HL-60 (cell line): ENCODE measurements around the gene RCCD1.

Experiments
- CTCF ChIP-seq: IDR thresholded peaks from one replicate; pipeline ENCODE4 v1.5.1; 2011; ENCODE audit warnings: low read length, control low read depth, inconsistent platforms; ENCODE audit not compliant: insufficient read depth
- REST ChIP-seq: IDR thresholded peaks from 2 replicates; pipeline ENCODE4 v1.6.1; 2012; ENCODE audit warnings: low read depth; ENCODE audit not compliant: insufficient replicate concordance

GRCh38 chr15:90968434-90968833 is 13.8 kb downstream of the RCCD1 start:
- TF ChIP-seq CTCF, result no peak
- TF ChIP-seq REST, result no peak
